GM21515 (cell line): ENCODE results near the gene COA1.
"Not testable (repeated sequence)": the region's sequence is repeated elsewhere in the genome, so short reads cannot be mapped to it uniquely, and the experiment has no call there.

Source experiments
- ATAC-seq: cut with Tn5 transposase; IDR thresholded peaks from one replicate; pipeline ENCODE4 v1.9.1; 2021; ENCODE audit not compliant: unreplicated experiment

Gene COA1

GRCh38 chr7:43729924-43730248 lies 563 bp upstream of the COA1 start:
- ATAC-seq, result peak; percentile 14

GRCh38 chr7:43727494-43727893 lies 1.8 kb downstream of the COA1 start:
- ATAC-seq, result no peak

GRCh38 chr7:43727003-43727402 lies 2.3 kb downstream of the COA1 start:
- no peak for ATAC-seq

GRCh38 chr7:43726466-43726865 lies 2.9 kb downstream of the COA1 start:
- ATAC-seq, result no peak

GRCh38 chr7:43725251-43725650 lies 4.1 kb downstream of the COA1 start:
- ATAC-seq, result no peak

GRCh38 chr7:43723007-43723341 lies 6.3 kb downstream of the COA1 start:
- no peak for ATAC-seq

GRCh38 chr7:43721193-43721806 lies 8.0 kb downstream of the COA1 start:
- ATAC-seq, result no peak

- ATAC-seq, result no peak
Measured at GRCh38 chr7:43716598-43716997, 12.7 kb downstream of the COA1 start.

- not testable (repeated sequence) for ATAC-seq
Measured at GRCh38 chr7:43715966-43716365, 13.4 kb downstream of the COA1 start.

- ATAC-seq, result no peak
Measured at GRCh38 chr7:43711503-43711902, 17.8 kb downstream of the COA1 start.

- ATAC-seq, result not testable (repeated sequence)
Measured at GRCh38 chr7:43708055-43708454, 21.3 kb downstream of the COA1 start.

- ATAC-seq, result no peak
Measured at GRCh38 chr7:43703573-43703972, 25.8 kb downstream of the COA1 start.

GRCh38 chr7:43702974-43703373 lies 26.3 kb downstream of the COA1 start:
- ATAC-seq, result no peak

- no peak for ATAC-seq
Measured at GRCh38 chr7:43701929-43702328, 27.4 kb downstream of the COA1 start.

GRCh38 chr7:43701500-43701854 lies 27.8 kb downstream of the COA1 start:
- ATAC-seq, result no peak

- ATAC-seq, result no peak
Measured at GRCh38 chr7:43700646-43701499, 28.4 kb downstream of the COA1 start.

GRCh38 chr7:43700059-43700501 lies 29.2 kb downstream of the COA1 start:
- ATAC-seq, result no peak

- ATAC-seq, result no peak
Measured at GRCh38 chr7:43698460-43699255, 30.7 kb downstream of the COA1 start.

GRCh38 chr7:43697690-43698089 lies 31.6 kb downstream of the COA1 start:
- ATAC-seq, result no peak

- no peak for ATAC-seq
Measured at GRCh38 chr7:43695365-43695764, 34.0 kb downstream of the COA1 start.

GRCh38 chr7:43694399-43694748 lies 34.9 kb downstream of the COA1 start:
- no peak for ATAC-seq
